SK-N-MC (cell line): ENCODE data around the gene INTS4.

Source experiments
- EZH2 ChIP-seq: fragments of 200-600 bp; sonication (generic); IDR thresholded peaks from one replicate; pipeline ENCODE4 v1.6.1; 2017; ENCODE audit warnings: antibody characterized with exemption
- FOXP2 ChIP-seq: optimal IDR thresholded peaks from 2 replicates; pipeline ENCODE3; 2011; ENCODE audit warnings: mild to moderate bottlenecking, moderate library complexity; ENCODE audit not compliant: insufficient read depth; ENCODE audit errors: extremely low read length, control extremely low read depth
- POLR2AphosphoS5 ChIP-seq: IDR thresholded peaks from 2 replicates; pipeline ENCODE4 v1.6.1; 2012; ENCODE audit warnings: mild to moderate bottlenecking, low read depth, low read length, borderline replicate concordance

GRCh38 chr11:77828926-77829325, 165.5 kb downstream of the INTS4 start:
- no peak for TF ChIP-seq EZH2
- TF ChIP-seq POLR2AphosphoS5: no peak
- TF ChIP-seq FOXP2: no peak
